Activated CD8-positive, alpha-beta memory T cell treated with anti-CD3 and anti-CD28 coated beads, Interleukin-2, amount 50 U/mL, for 24 hours (primary cell): ENCODE results near the gene TBC1D3B.
"Not testable (repeated sequence)": the region's sequence is repeated elsewhere in the genome, so short reads cannot be mapped to it uniquely, and the experiment has no call there.

ENCODE experiments used
- DNase-seq: peaks from one replicate; pipeline ENCODE4 v3.0.0-alpha.2; 2020; ENCODE audit errors: extremely low read depth

TBC1D3B gene

GRCh38 chr17:36129616-36130015, 46.8 kb downstream of the TBC1D3B start:
- no peak for DNase-seq

- no peak for DNase-seq
Observed at GRCh38 chr17:36128411-36128978, 47.9 kb downstream of the TBC1D3B start.

GRCh38 chr17:36127911-36128310, 48.5 kb downstream of the TBC1D3B start:
- no peak for DNase-seq

- no peak for DNase-seq
Observed at GRCh38 chr17:36127199-36127893, 49.1 kb downstream of the TBC1D3B start.

GRCh38 chr17:36124879-36125824, 51.3 kb downstream of the TBC1D3B start:
- DNase-seq: no peak

- no peak for DNase-seq
Observed at GRCh38 chr17:36123431-36123830, 53.0 kb downstream of the TBC1D3B start.

- not testable (repeated sequence) for DNase-seq
Observed at GRCh38 chr17:36121099-36121498, 55.3 kb downstream of the TBC1D3B start.

- DNase-seq: no peak
Observed at GRCh38 chr17:36120221-36120620, 56.2 kb downstream of the TBC1D3B start.

GRCh38 chr17:36118477-36119353, 57.7 kb downstream of the TBC1D3B start:
- no peak for DNase-seq

- no peak for DNase-seq
Observed at GRCh38 chr17:36117505-36118382, 58.7 kb downstream of the TBC1D3B start.
